Muscle layer of colon (tissue), 2 donors: ENCODE measurements around the gene SNX21.

ENCODE experiments used
- H3K27ac ChIP-seq: one replicate; pipeline ENCODE4 v1.7.0; 2013; ENCODE audit warnings: low read depth, mild to moderate bottlenecking, low read length, moderate library complexity
- H3K27me3 ChIP-seq, 2 donors: one replicate each; pipeline ENCODE4 v1.7.0; 2013; ENCODE audit warnings: low read length in 2 of 2, mild to moderate bottlenecking in 2 of 2; ENCODE audit not compliant: insufficient read depth in 2 of 2, control insufficient read depth in 1 of 2
- H3K36me3 ChIP-seq: one replicate; pipeline ENCODE4 v1.7.0; 2013; ENCODE audit warnings: mild to moderate bottlenecking, low read length; ENCODE audit not compliant: insufficient read depth
- H3K4me1 ChIP-seq: one replicate; pipeline ENCODE4 v1.7.0; 2013; ENCODE audit warnings: mild to moderate bottlenecking, low read length; ENCODE audit not compliant: insufficient read depth
- H3K4me3 ChIP-seq, 2 donors: one replicate each; pipeline ENCODE4 v1.7.0; 2013; ENCODE audit warnings: low read length in 2 of 2, low read depth in 1 of 2, mild to moderate bottlenecking in 1 of 2, moderate library complexity in 1 of 2
- H3K9ac ChIP-seq: one replicate; pipeline ENCODE4 v1.7.0; 2013; ENCODE audit warnings: low read length
- H3K9me3 ChIP-seq: one replicate; pipeline ENCODE4 v1.7.0; 2013; ENCODE audit warnings: mild to moderate bottlenecking, low read length
- donor health status: abdominal sarcoma.
- donor health status: Adenocarcinoma of cecum.

SNX21 gene

GRCh38 chr20:45812157-45813005 is 21.2 kb upstream of the SNX21 start, which contains the start of gene UBE2C:
TSS of gene UBE2C (plus strand) at chr20:45812644. CDS start at chr20:45812696, 52 bp downstream.
- Histone ChIP-seq H3K4me3 (peak within 1 kb of the TSS; percentile 30 to 75), H3K27ac (peak within 1 kb of the TSS; percentile 64), H3K36me3 (peaks cover 31% of the 10 kb centered on the region), H3K9ac (peak within 1 kb of the TSS; percentile 57), H3K4me1 (peaks cover 8% of the 10 kb centered on the region), H3K27me3 (no peaks in the 10 kb centered on the region), H3K9me3 (no peaks in the 10 kb centered on the region)

GRCh38 chr20:45813006-45813340 is 20.6 kb upstream of the SNX21 start:
- Histone ChIP-seq H3K27ac (no peak overlapping the region), H3K36me3 (peaks cover 31% of the 10 kb centered on the region), H3K27me3 (no peaks in the 10 kb centered on the region), H3K4me3 (peak overlapping the region; percentile 17 to 50), H3K9ac (no peak overlapping the region), H3K9me3 (no peaks in the 10 kb centered on the region), H3K4me1 (peaks cover 14% of the 10 kb centered on the region)

GRCh38 chr20:45813489-45813888 is 20.1 kb upstream of the SNX21 start:
- Histone ChIP-seq H3K9me3 (no peaks in the 10 kb centered on the region), H3K9ac (no peak overlapping the region), H3K4me1 (peaks cover 14% of the 10 kb centered on the region), H3K36me3 (peaks cover 31% of the 10 kb centered on the region), H3K27me3 (no peaks in the 10 kb centered on the region), H3K4me3 (no peak overlapping the region), H3K27ac (no peak overlapping the region)

GRCh38 chr20:45814314-45814713 is 19.3 kb upstream of the SNX21 start:
- Histone ChIP-seq H3K9ac (no peak overlapping the region), H3K9me3 (no peaks in the 10 kb centered on the region), H3K4me3 (no peak overlapping the region), H3K27ac (no peak overlapping the region), H3K27me3 (no peaks in the 10 kb centered on the region), H3K36me3 (peaks cover 22% of the 10 kb centered on the region), H3K4me1 (peaks cover 14% of the 10 kb centered on the region)

GRCh38 chr20:45816951-45817350 is 16.6 kb upstream of the SNX21 start:
- H3K9ac ChIP-seq: no peak overlapping the region
- H3K9me3 ChIP-seq: no peaks in the 10 kb centered on the region
- H3K27me3 ChIP-seq: no peaks in the 10 kb centered on the region
- no peak overlapping the region for H3K4me3 ChIP-seq
- no peaks in the 10 kb centered on the region for H3K36me3 ChIP-seq
- no peak overlapping the region for H3K27ac ChIP-seq
- peaks cover 14% of the 10 kb centered on the region for H3K4me1 ChIP-seq

GRCh38 chr20:45817376-45818194 is 16.0 kb upstream of the SNX21 start:
- no peak overlapping the region for H3K9ac ChIP-seq

GRCh38 chr20:45818239-45818638 is 15.4 kb upstream of the SNX21 start:
- Histone ChIP-seq H3K4me3 (no peak overlapping the region), H3K27ac (no peak overlapping the region), H3K9ac (no peak overlapping the region), H3K27me3 (peaks cover 0 to 8% of the 10 kb centered on the region in 2 donors), H3K36me3 (no peaks in the 10 kb centered on the region), H3K4me1 (peaks cover 7% of the 10 kb centered on the region), H3K9me3 (no peaks in the 10 kb centered on the region)

More at GRCh38 chr20:45817376-45818194, 16.0 kb upstream of the SNX21 start:
- Histone ChIP-seq H3K4me1 (peaks cover 13% of the 10 kb centered on the region), H3K9me3 (no peaks in the 10 kb centered on the region), H3K36me3 (no peaks in the 10 kb centered on the region), H3K27me3 (peaks cover 0 to 2% of the 10 kb centered on the region in 2 donors), H3K27ac (no peak overlapping the region), H3K4me3 (no peak overlapping the region)

- H3K27ac ChIP-seq: no peak overlapping the region
- no peaks in the 10 kb centered on the region for H3K36me3 ChIP-seq
- H3K4me3 ChIP-seq: no peak overlapping the region
- H3K27me3 ChIP-seq: peaks cover 0 to 15% of the 10 kb centered on the region in 2 donors
- no peak overlapping the region for H3K9ac ChIP-seq
- peaks cover 6% of the 10 kb centered on the region for H3K4me1 ChIP-seq
- H3K9me3 ChIP-seq: no peaks in the 10 kb centered on the region
Measured at GRCh38 chr20:45819466-45819865, 14.1 kb upstream of the SNX21 start.

- no peaks in the 10 kb centered on the region for H3K36me3 ChIP-seq
- no peak overlapping the region for H3K27ac ChIP-seq
- peaks cover 19% of the 10 kb centered on the region for H3K4me1 ChIP-seq
Measured at GRCh38 chr20:45821947-45822346, 11.7 kb upstream of the SNX21 start.

GRCh38 chr20:45822857-45823256 is 10.7 kb upstream of the SNX21 start:
- H3K4me1 ChIP-seq: peaks cover 16% of the 10 kb centered on the region
- no peak overlapping the region for H3K27ac ChIP-seq
- H3K4me3 ChIP-seq: peak overlapping the region in 1 of 2 donors; percentile 18
- no peaks in the 10 kb centered on the region for H3K9me3 ChIP-seq
- peaks cover 0 to 15% of the 10 kb centered on the region in 2 donors for H3K27me3 ChIP-seq
- no peak overlapping the region for H3K9ac ChIP-seq
- no peaks in the 10 kb centered on the region for H3K36me3 ChIP-seq

More at GRCh38 chr20:45821947-45822346, 11.7 kb upstream of the SNX21 start:
- Histone ChIP-seq H3K4me3 (no peak overlapping the region), H3K9me3 (no peaks in the 10 kb centered on the region), H3K9ac (no peak overlapping the region), H3K27me3 (peaks cover 0 to 15% of the 10 kb centered on the region in 2 donors)
